Measurements from ENCODE around the gene THAP12. TPM values are rescaled to one million over a fixed set of nuclear protein-coding genes. Genes with fewer than 3 reads are reported as not detected.

Gene THAP12
- total RNA-seq, 1 experiment from 2014 or later, result 42.5 TPM

DNA sequence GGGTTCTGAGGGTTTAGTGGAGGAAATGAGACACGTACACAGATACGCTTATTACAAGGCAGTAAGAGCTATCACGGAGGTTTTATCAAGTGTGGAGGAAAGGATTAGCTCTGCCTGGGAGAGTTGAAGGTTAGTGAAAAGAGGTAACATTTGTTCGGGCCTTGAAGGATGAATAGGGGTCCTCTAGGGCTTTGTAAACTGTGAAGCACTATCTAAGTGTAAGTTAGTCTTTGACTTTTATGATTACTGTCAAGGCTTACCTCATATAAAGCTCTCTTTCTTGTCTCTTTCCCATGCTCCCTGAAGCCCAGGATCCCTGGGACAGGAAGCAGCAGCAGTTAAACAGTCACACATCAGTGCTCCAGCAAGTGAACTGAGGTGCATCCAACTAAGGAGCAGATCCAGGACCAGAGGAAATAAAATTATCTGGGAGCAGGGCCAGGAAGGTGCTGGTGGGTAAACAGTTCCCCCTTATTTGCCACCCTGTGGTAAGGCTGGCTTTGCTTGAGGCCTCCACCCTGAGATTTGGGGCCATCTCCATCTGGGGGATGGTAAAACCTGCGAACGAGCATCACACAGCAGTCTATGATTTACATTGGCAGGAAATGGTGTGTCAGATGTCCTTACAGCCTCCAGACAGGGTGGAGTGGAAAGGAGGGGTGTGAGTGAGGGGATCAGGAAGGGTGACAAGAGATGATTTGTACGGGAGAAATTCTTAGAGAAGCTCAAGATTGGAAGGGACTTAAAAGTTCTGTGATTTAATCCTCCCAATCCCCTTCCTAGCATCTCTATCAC, 27.4 kb upstream of the THAP12 start:
- H4K5ac ChIP-seq (ENCODE audit: insufficient read length, low read depth, low read length), result no peak overlapping the region
- Mint-ChIP-seq H3K4me1 (peaks cover 5% of the 10 kb centered on the region in 2 experiments), H3K9me3 (no peaks in the 10 kb centered on the region), H3K4me3 (no peak overlapping the region), H3K36me3 (ENCODE audit: insufficient read depth in 1 of 3, low read depth in 3 of 3) (no peaks in the 10 kb centered on the region), H3K27ac (0 out of 7 replicates have a peak overlapping the region, but pooled peaks of 1 of the 3 experiments have one; percentile 5), H3K27me3 (ENCODE audit: low read depth) (0 out of 2 replicates have a peak, but pooled peaks cover 1% of the 10 kb centered on the region)
- H2BK20ac ChIP-seq (ENCODE audit: low read depth, low read length, poor library complexity, severe bottlenecking), result no peak overlapping the region
- no peak overlapping the region for H3K23ac ChIP-seq (ENCODE audit: insufficient read length, low read depth, low read length)
- DNase-seq, result no peak
- no peak overlapping the region for H3K14ac ChIP-seq (ENCODE audit: insufficient read depth, low read length)
- no peak overlapping the region for H2BK12ac ChIP-seq (ENCODE audit: insufficient read length, low read depth, low read length)
- H3K79me2 ChIP-seq (ENCODE audit: insufficient read depth, low read length), result 0 out of 2 replicates have a peak, but pooled peaks cover 2% of the 10 kb centered on the region
- no peaks in the 10 kb centered on the region; the same call in 1 of the 2 replicates for H3K4me1 ChIP-seq (ENCODE audit: insufficient read depth, low read length)
- H2BK120ac ChIP-seq (ENCODE audit: low read depth, low read length, poor library complexity, severe bottlenecking), result no peak overlapping the region
- H2AFZ ChIP-seq (ENCODE audit: low read length), result no peak overlapping the region
- H3K4me2 ChIP-seq (ENCODE audit: insufficient read depth, insufficient read length, low read length), result no peak overlapping the region
- no peak for TF ChIP-seq CTCF (conservative IDR thresholded peaks at IDR 0.05)
- H2AK5ac ChIP-seq (ENCODE audit: insufficient read length, low read length), result no peak overlapping the region
- no peak overlapping the region for H2BK15ac ChIP-seq (ENCODE audit: low read depth, low read length)
- no peaks in the 10 kb centered on the region for H3K9me3 ChIP-seq (ENCODE audit: control insufficient read depth, low read depth, low read length)
- no peak overlapping the region for H3K27ac ChIP-seq (ENCODE audit: insufficient read length, low read depth, low read length)
- no peaks in the 10 kb centered on the region for H4K20me1 ChIP-seq (ENCODE audit: control insufficient read depth, insufficient read depth, insufficient read length)
- H3K56ac ChIP-seq (ENCODE audit: insufficient read length, low read depth, low read length), result no peak overlapping the region
- WGBS (ENCODE audit: extremely low coverage, insufficient read length, low lambda C conversion rate), result no CpG with 5 or more reads among the region's 7 CpGs
- H3K23me2 ChIP-seq (ENCODE audit: insufficient read length, low read depth, low read length, poor library complexity, severe bottlenecking), result no peaks in the 10 kb centered on the region
- H3K18ac ChIP-seq (ENCODE audit: insufficient read length, low read depth, low read length), result no peak overlapping the region
- H3K79me1 ChIP-seq (ENCODE audit: insufficient read depth, low read depth, low read length, poor library complexity, severe bottlenecking), result no peaks in the 10 kb centered on the region
- H2BK5ac ChIP-seq (ENCODE audit: insufficient read length, low read length), result no peak overlapping the region
- no peak overlapping the region for H3K9ac ChIP-seq (ENCODE audit: extremely low read depth, insufficient read length, low read length)
- H4K8ac ChIP-seq (replicated peaks; ENCODE audit: insufficient read length, low read depth, low read length), result no peak overlapping the region
- no peak overlapping the region for H3K4ac ChIP-seq (ENCODE audit: low read depth, low read length)
- no peaks in the 10 kb centered on the region for H3K27me3 ChIP-seq (ENCODE audit: insufficient read depth, low read length)
- H4K91ac ChIP-seq (ENCODE audit: insufficient read length, low read depth, low read length), result no peak overlapping the region
- no peak overlapping the region for H3T11ph ChIP-seq (ENCODE audit: low read length)
